ENCODE data around the gene KHDRBS2. TPM values are rescaled to one million over a fixed set of nuclear protein-coding genes. Genes with fewer than 3 reads are reported as not detected.

KHDRBS2 gene
- total RNA-seq, 1 donor from 2014 or later: not detected

DNA sequence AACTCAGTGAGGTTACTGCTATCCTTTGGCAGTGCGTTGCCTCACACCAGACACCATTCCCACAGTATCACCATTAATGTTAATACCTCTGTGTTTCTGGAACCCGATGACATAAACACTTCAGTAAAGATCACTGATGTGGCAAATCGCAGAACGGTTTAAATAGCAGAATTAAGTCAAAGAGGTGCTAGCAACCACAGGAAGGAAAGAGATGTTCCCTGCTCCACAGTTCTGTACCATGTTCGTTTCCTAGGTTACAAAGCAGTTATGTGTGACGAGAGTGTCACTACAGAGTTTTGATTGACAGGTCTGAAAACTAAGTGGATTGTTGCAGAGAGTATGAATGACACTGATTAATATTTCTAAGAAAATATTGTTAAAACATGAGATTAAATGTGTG is 272.3 kb downstream of the KHDRBS2 start:
- no peaks in the 10 kb centered on the region for H3K36me3 Mint-ChIP-seq (ENCODE audit: low read depth)
- TF ChIP-seq, protein P1, sequence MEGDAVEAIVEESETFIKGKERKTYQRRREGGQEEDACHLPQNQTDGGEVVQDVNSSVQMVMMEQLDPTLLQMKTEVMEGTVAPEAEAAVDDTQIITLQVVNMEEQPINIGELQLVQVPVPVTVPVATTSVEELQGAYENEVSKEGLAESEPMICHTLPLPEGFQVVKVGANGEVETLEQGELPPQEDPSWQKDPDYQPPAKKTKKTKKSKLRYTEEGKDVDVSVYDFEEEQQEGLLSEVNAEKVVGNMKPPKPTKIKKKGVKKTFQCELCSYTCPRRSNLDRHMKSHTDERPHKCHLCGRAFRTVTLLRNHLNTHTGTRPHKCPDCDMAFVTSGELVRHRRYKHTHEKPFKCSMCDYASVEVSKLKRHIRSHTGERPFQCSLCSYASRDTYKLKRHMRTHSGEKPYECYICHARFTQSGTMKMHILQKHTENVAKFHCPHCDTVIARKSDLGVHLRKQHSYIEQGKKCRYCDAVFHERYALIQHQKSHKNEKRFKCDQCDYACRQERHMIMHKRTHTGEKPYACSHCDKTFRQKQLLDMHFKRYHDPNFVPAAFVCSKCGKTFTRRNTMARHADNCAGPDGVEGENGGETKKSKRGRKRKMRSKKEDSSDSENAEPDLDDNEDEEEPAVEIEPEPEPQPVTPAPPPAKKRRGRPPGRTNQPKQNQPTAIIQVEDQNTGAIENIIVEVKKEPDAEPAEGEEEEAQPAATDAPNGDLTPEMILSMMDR (IDR thresholded peaks at IDR 0.05): no peak
- H3K4me1 Mint-ChIP-seq (ENCODE audit: low read depth): no peaks in the 10 kb centered on the region
- H3K27ac Mint-ChIP-seq (ENCODE audit: unreplicated experiment): no peak overlapping the region
- peaks cover 4% of the 10 kb centered on the region for H3K9me3 Mint-ChIP-seq (ENCODE audit: low read depth)
- no peak for DNase-seq (ENCODE audit: low spot score)
- no peak overlapping the region for H3K4me3 Mint-ChIP-seq (ENCODE audit: unreplicated experiment)
- peaks cover 2% of the 10 kb centered on the region for H3K27me3 Mint-ChIP-seq (ENCODE audit: low read depth)

DNA sequence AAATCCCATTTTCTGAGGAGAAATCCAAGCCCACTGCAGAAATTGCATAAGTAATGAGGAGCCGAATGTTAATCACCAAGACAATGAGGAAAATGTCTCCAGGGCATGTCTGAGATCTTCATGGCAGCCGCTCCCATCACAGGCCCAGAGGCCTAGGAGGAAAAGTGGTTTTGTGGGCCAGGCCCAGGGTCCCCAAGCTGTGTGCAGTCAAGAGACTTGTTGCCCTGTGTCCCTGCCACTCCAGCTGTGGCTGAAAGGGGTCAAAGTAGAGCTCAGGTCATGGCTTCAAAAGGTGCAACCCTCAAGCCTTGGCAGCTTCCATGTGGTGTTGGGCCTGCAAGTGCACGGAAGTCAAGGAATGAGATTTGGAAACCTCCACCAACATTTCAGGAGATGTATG is 276.6 kb downstream of the KHDRBS2 start:
- no peak overlapping the region for H3K4me3 Mint-ChIP-seq (ENCODE audit: unreplicated experiment)
- H3K27me3 Mint-ChIP-seq (ENCODE audit: low read depth): peaks cover 5% of the 10 kb centered on the region
- no peak for DNase-seq (ENCODE audit: low spot score)
- H3K27ac Mint-ChIP-seq (ENCODE audit: unreplicated experiment): no peak overlapping the region
- no peaks in the 10 kb centered on the region for H3K4me1 Mint-ChIP-seq (ENCODE audit: low read depth)
- no peaks in the 10 kb centered on the region for H3K36me3 Mint-ChIP-seq (ENCODE audit: low read depth)
- peaks cover 5% of the 10 kb centered on the region for H3K9me3 Mint-ChIP-seq (ENCODE audit: low read depth)
- TF ChIP-seq, protein P1 (IDR thresholded peaks at IDR 0.05): no peak

DNA sequence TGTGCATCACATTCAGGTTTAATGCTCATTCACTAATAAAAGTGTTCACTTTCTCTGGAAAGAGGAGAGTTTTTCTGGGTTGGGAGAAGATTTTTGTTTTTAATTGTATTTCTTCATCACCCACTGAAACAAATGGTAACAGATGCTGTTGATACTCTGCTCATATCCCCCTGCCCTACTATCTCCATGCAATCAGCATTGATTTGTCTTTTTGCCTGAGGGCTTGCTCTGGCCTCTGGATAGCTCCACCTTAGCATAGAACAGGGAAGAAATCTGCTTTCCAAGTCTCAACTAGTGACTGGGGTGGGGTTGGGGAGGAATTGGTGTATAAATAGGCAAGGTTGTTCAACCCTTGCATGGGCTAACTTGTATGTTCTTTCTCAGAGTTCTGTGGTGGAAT is 296.4 kb downstream of the KHDRBS2 start:
- H3K4me1 Mint-ChIP-seq (ENCODE audit: low read depth): no peaks in the 10 kb centered on the region
- DNase-seq (ENCODE audit: low spot score): no peak
- H3K4me3 Mint-ChIP-seq (ENCODE audit: unreplicated experiment): no peak overlapping the region
- no peaks in the 10 kb centered on the region for H3K9me3 Mint-ChIP-seq (ENCODE audit: low read depth)
- TF ChIP-seq, protein P1 (IDR thresholded peaks at IDR 0.05): no peak
- H3K27ac Mint-ChIP-seq (ENCODE audit: unreplicated experiment): no peak overlapping the region
- H3K27me3 Mint-ChIP-seq (ENCODE audit: low read depth): no peaks in the 10 kb centered on the region
- no peaks in the 10 kb centered on the region for H3K36me3 Mint-ChIP-seq (ENCODE audit: low read depth)

DNA sequence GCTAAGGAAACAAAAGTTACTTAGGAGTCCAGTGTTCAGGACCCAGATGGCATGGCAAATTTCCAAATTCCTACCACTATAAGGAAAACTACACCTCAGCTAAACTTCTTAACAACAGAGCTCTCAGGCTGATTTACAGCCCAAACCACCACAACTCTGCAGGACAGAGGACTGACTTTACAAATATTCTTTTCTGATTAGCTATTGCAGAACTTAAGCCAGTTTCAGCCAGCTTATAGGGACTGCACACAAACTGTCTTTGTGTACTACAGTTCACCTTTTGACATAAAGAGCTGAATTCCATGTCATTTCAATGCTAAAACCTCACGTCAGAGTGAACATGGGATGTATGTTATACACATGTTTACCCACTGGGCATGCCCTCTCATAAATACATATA is 305.4 kb downstream of the KHDRBS2 start:
- H3K4me3 Mint-ChIP-seq (ENCODE audit: unreplicated experiment): no peak overlapping the region
- no peaks in the 10 kb centered on the region for H3K27me3 Mint-ChIP-seq (ENCODE audit: low read depth)
- no peaks in the 10 kb centered on the region for H3K4me1 Mint-ChIP-seq (ENCODE audit: low read depth)
- TF ChIP-seq, protein P1 (IDR thresholded peaks at IDR 0.05): no peak
- H3K36me3 Mint-ChIP-seq (ENCODE audit: low read depth): no peaks in the 10 kb centered on the region
- no peak overlapping the region for H3K27ac Mint-ChIP-seq (ENCODE audit: unreplicated experiment)
- no peaks in the 10 kb centered on the region for H3K9me3 Mint-ChIP-seq (ENCODE audit: low read depth)
- no peak for DNase-seq (ENCODE audit: low spot score)

DNA sequence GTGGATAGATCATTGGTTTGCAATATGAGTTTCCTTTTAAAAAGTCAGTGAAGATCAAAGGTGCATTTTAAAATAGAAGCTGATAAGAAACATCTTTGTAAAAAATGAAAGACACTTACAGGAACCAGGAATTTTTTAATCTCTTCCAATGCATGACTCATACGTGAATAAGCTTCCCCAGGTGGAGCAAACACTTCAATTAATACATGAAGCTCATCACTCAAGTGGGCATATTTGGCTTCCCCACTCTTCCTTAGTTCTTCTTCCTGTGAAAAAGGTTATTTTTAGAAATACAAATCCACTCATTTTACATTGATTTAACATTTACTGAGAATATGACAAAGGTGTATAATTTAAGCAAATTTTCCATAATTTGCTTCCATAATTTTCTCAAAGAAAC is 308.1 kb downstream of the KHDRBS2 start:
- TF ChIP-seq, protein P1 (IDR thresholded peaks at IDR 0.05): no peak
- H3K4me1 Mint-ChIP-seq (ENCODE audit: low read depth): no peaks in the 10 kb centered on the region
- no peak overlapping the region for H3K4me3 Mint-ChIP-seq (ENCODE audit: unreplicated experiment)
- H3K9me3 Mint-ChIP-seq (ENCODE audit: low read depth): no peaks in the 10 kb centered on the region
- no peaks in the 10 kb centered on the region for H3K36me3 Mint-ChIP-seq (ENCODE audit: low read depth)
- DNase-seq (ENCODE audit: low spot score): no peak
- H3K27ac Mint-ChIP-seq (ENCODE audit: unreplicated experiment): no peak overlapping the region
- no peaks in the 10 kb centered on the region for H3K27me3 Mint-ChIP-seq (ENCODE audit: low read depth)

All from chondrocyte (in vitro differentiated cells).